Muscle of leg (tissue), 11 donors: ENCODE data around the gene SYCP1. TPM values are rescaled to one million over a fixed set of nuclear protein-coding genes. Genes with fewer than 3 reads are reported as not detected.
"Not testable (repeated sequence)": the region's sequence is repeated elsewhere in the genome, so short reads cannot be mapped to it uniquely, and the experiment has no call there.

ENCODE experiments used
- DNase-seq: peaks from one replicate; pipeline ENCODE4 v3.0.0; 2013
- H3K27ac ChIP-seq: one replicate; pipeline ENCODE4 v1.5.1; 2013; ENCODE audit warnings: mild to moderate bottlenecking, low read length, control low read depth
- H3K27me3 ChIP-seq: one replicate; pipeline ENCODE4 v1.6.1; 2013; ENCODE audit warnings: low read length; ENCODE audit not compliant: control insufficient read depth, insufficient read depth
- H3K36me3 ChIP-seq: one replicate; pipeline ENCODE4 v1.6.1; 2013; ENCODE audit warnings: low read length; ENCODE audit not compliant: control insufficient read depth, insufficient read depth
- H3K4me1 ChIP-seq: one replicate; pipeline ENCODE4 v1.6.1; 2013; ENCODE audit warnings: low read length; ENCODE audit not compliant: control insufficient read depth, insufficient read depth
- H3K4me3 ChIP-seq: one replicate; pipeline ENCODE4 v1.5.1; 2013; ENCODE audit warnings: low read length, control low read depth
- H3K9me3 ChIP-seq: replicated peaks from 2 replicates; pipeline ENCODE4 v1.6.1; 2013; ENCODE audit warnings: low read depth, low read length; ENCODE audit not compliant: control insufficient read depth
- WGBS: methylation state at CpG from one replicate; pipeline ENCODE4 v1.1.5; 2013; ENCODE audit warnings: missing lambda C conversion rate; ENCODE audit not compliant: insufficient coverage; 5-methylcytosine and 5-hydroxymethylcytosine counted together
- polyA plus RNA-seq, 8 donors: library from polyadenylated mRNA; unstranded; fragments of 120-200 nt; gene quantifications; one replicate each; pipeline versions ENCODE4 v1.2.1 to v1.2.3, GENCODE V29; 2013; ENCODE audit warnings: inconsistent platforms in 1 of 8, low replicate concordance in 1 of 8; ENCODE audit not compliant: insufficient read length in 8 of 8, insufficient read depth in 1 of 8
- total RNA-seq: library from RNA; stranded (reverse); fragments of 120-200 nt; gene quantifications from one replicate; pipeline ENCODE4 v1.2.4, GENCODE V29; 2013

SYCP1 gene
- total and polyA plus RNA-seq, 9 donors, result not detected

- Histone ChIP-seq H3K36me3 (no peaks in the 10 kb centered on the region), H3K27ac (no peak overlapping the region), H3K4me3 (no peak overlapping the region), H3K27me3 (no peaks in the 10 kb centered on the region), H3K9me3 (no peaks in the 10 kb centered on the region), H3K4me1 (no peaks in the 10 kb centered on the region)
- DNase-seq, result no peak
- WGBS, result no CpG with 5 or more reads among the region's 2 CpGs
These were observed 159.1 kb downstream of the SYCP1 start for GRCh38 chr1:115013792-115014191.

DNA sequence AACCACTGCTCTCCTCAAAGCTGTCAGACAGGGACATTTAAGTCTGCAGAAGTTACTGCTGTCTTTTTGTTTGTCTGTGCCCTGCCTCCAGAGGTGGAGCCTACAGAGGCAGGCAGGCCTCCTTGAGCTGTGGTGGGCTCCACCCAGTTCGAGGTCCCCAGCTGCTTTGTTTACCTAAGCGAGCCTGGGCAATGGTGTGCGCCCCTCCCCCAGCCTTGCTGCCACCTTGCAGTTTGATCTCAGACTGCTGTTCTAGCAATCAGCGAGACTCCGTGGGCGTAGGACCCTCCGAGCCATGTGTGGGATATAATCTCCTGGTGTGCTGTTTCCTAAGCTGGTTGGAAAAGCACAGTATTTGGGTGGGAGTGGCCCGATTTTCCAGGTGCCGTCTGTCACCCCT is 164.9 kb downstream of the SYCP1 start:
- H3K27ac ChIP-seq, result not testable (repeated sequence)

DNA sequence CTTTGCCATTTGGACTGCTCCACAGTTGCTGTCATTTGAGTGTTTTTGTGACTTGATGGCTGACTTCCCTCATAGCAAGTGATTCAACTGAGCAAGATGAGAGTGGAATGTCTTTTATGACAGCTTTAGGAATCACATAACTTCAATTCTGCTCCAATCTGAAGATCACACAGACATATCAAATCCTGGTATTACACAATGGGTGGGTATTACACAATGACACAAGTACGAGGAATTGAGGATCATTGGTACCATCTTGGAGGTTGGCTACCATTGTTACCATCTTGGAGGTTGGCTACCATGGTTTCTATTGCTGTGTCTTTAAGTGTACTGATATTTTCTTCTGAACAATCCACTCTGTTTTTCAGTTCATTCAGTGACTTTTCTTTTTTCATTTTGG is 166.5 kb downstream of the SYCP1 start:
- no CpG with 5 or more reads among the region's 1 CpG for WGBS
- H3K27me3 ChIP-seq, result no peaks in the 10 kb centered on the region
- H3K27ac ChIP-seq, result no peak overlapping the region
- no peaks in the 10 kb centered on the region for H3K9me3 ChIP-seq
- H3K4me3 ChIP-seq, result no peak overlapping the region
- no peaks in the 10 kb centered on the region for H3K4me1 ChIP-seq
- no peak for DNase-seq
- H3K36me3 ChIP-seq, result no peaks in the 10 kb centered on the region

More for the DNA sequence above, 164.9 kb downstream of the SYCP1 start:
- not testable (repeated sequence) for H3K36me3 ChIP-seq, H3K27me3 ChIP-seq, H3K9me3 ChIP-seq, H3K4me1 ChIP-seq, DNase-seq, H3K4me3 ChIP-seq
- WGBS, result 94% methylated on average over 5 of the region's 9 CpGs

GRCh38 chr1:115023593-115023992 is 168.9 kb downstream of the SYCP1 start:
- Histone ChIP-seq H3K9me3 (no peaks in the 10 kb centered on the region), H3K36me3 (no peaks in the 10 kb centered on the region), H3K4me3 (no peak overlapping the region), H3K4me1 (no peaks in the 10 kb centered on the region), H3K27ac (no peak overlapping the region), H3K27me3 (no peaks in the 10 kb centered on the region)
- no peak for DNase-seq

DNA sequence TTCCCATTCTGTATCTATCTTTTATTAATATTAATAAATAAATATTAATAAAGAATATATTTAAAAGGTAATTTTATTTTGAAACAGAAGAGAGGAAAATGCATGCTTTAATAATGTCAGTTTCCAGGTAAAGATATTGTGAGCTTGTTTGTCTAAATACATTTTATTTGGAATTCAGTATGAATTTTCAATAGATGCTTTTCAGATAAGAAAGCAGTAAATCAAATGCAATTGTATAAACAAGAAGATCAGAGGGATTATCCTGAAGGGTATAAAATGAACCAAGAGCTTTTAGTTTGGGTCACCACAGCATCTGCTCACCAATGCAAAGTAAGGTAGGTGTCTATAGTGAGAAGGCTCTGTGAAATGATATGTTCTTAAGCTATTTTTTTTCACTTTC is 174.9 kb downstream of the SYCP1 start, which contains the start of gene TSHB:
Gene TSHB, plus strand, starts transcription at position 301 of the 400 bp plus-strand sequence. CDS start 3,537 bp downstream, outside the sequence.
- Histone ChIP-seq H3K36me3 (no peaks in the 10 kb centered on the region), H3K4me3 (no peak within 1 kb of the TSS), H3K27ac (no peak within 1 kb of the TSS), H3K9me3 (no peaks in the 10 kb centered on the region), H3K27me3 (no peaks in the 10 kb centered on the region), H3K4me1 (no peaks in the 10 kb centered on the region)
- no peak for DNase-seq

DNA sequence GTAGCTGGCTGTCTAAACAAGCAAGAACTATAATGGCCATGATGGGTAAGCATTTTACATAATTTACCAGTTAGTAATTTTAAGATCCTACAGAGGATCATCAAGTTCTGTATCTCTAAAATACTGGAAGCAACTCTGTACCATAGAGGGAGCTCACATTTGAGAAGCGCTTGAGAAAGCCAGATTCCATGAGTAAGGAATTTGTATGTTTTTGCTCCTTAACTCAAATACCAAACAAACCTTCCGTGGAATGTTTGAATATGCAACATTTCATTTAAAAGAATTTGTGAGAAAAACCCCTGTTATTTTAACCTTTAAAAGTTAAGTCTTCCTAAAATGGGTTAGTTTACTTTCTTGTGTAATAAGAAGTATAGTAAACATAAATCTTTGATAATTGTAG is 176.9 kb downstream of the SYCP1 start:
- H3K27me3 ChIP-seq, result no peaks in the 10 kb centered on the region
- no peaks in the 10 kb centered on the region for H3K4me1 ChIP-seq
- H3K4me3 ChIP-seq, result no peak overlapping the region
- no peak for DNase-seq
- no CpG with 5 or more reads among the region's 2 CpGs for WGBS
- H3K27ac ChIP-seq, result no peak overlapping the region
- no peaks in the 10 kb centered on the region for H3K9me3 ChIP-seq
- H3K36me3 ChIP-seq, result no peaks in the 10 kb centered on the region

- no peak for DNase-seq
- Histone ChIP-seq H3K36me3 (no peaks in the 10 kb centered on the region), H3K4me3 (no peak overlapping the region), H3K27me3 (no peaks in the 10 kb centered on the region), H3K4me1 (no peaks in the 10 kb centered on the region), H3K9me3 (no peaks in the 10 kb centered on the region), H3K27ac (no peak overlapping the region)
- WGBS, result 100% methylated on average over 1 of the region's 1 CpG
These were observed 181.0 kb downstream of the SYCP1 start for GRCh38 chr1:115035652-115036051.

GRCh38 chr1:115036814-115037507 is 182.3 kb downstream of the SYCP1 start:
- H3K4me1 ChIP-seq, result no peaks in the 10 kb centered on the region
- WGBS, result no CpG with 5 or more reads among the region's 4 CpGs
- DNase-seq, result no peak
- H3K4me3 ChIP-seq, result no peak overlapping the region
- no peak overlapping the region for H3K27ac ChIP-seq
- H3K36me3 ChIP-seq, result no peaks in the 10 kb centered on the region
- H3K27me3 ChIP-seq, result no peaks in the 10 kb centered on the region
- no peaks in the 10 kb centered on the region for H3K9me3 ChIP-seq

GRCh38 chr1:115040501-115040900 is 185.8 kb downstream of the SYCP1 start:
- no CpG with 5 or more reads among the region's 2 CpGs for WGBS

DNA sequence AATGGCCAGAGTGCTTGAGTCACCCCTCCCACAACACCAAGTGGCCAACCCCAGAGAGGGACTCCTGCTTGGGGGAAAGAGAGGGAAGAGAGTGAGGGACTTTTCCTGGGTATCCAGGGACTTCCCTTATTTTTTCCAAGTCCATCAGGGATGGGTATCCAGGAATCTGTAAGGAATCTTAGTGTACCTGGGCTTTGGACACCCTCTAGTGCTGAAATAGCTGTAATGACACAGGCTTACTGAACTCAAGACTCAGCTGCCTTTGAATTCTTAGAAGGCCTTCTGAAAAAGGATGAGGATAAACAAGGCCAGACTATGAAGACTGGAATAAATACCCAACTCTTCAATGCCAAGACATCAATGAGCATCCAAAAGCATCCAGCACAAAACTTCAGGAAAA is 187.0 kb downstream of the SYCP1 start:
- no peak overlapping the region for H3K27ac ChIP-seq
- DNase-seq, result no peak
- no peaks in the 10 kb centered on the region for H3K9me3 ChIP-seq
- no peaks in the 10 kb centered on the region for H3K27me3 ChIP-seq
- H3K4me1 ChIP-seq, result no peaks in the 10 kb centered on the region
- no peaks in the 10 kb centered on the region for H3K36me3 ChIP-seq
- no peak overlapping the region for H3K4me3 ChIP-seq

More at GRCh38 chr1:115040501-115040900, 185.8 kb downstream of the SYCP1 start:
- Histone ChIP-seq H3K36me3 (no peaks in the 10 kb centered on the region), H3K9me3 (no peaks in the 10 kb centered on the region), H3K4me1 (no peaks in the 10 kb centered on the region), H3K4me3 (no peak overlapping the region), H3K27me3 (no peaks in the 10 kb centered on the region), H3K27ac (no peak overlapping the region)
- no peak for DNase-seq
